NT2/D1 (cell line): ENCODE data around the gene SUGP2.
"Not testable (repeated sequence)": the region's sequence is repeated elsewhere in the genome, so short reads cannot be mapped to it uniquely, and the experiment has no call there.

Source experiments
- DNase-seq: peaks from one replicate; pipeline ENCODE4 v3.0.0-alpha.2; 2011; ENCODE audit warnings: low read depth, low spot score
- H3K27me3 ChIP-seq: 2 replicates; pipeline ENCODE4 v1.6.0; 2011; ENCODE audit warnings: mild to moderate bottlenecking; ENCODE audit not compliant: insufficient read length, insufficient read depth
- H3K36me3 ChIP-seq: 2 replicates; pipeline ENCODE4 v1.6.1; 2011; ENCODE audit warnings: mild to moderate bottlenecking, low read length, mixed read lengths; ENCODE audit not compliant: insufficient read depth, insufficient read length
- H3K4me1 ChIP-seq: 2 replicates; pipeline ENCODE4 v1.5.1; 2011; ENCODE audit not compliant: insufficient read depth, insufficient read length
- H3K4me3 ChIP-seq: 2 replicates; pipeline ENCODE4 v1.5.1; 2011; ENCODE audit warnings: low read depth; ENCODE audit not compliant: insufficient read length
- H3K9ac ChIP-seq: 2 replicates; pipeline ENCODE4 v1.6.0; 2011; ENCODE audit warnings: low read depth; ENCODE audit not compliant: insufficient read length
- H3K9me3 ChIP-seq: 2 replicates; pipeline ENCODE4 v1.5.1; 2011; ENCODE audit warnings: mild to moderate bottlenecking, low read length; ENCODE audit not compliant: insufficient read depth
- SUZ12 ChIP-seq: IDR thresholded peaks from 2 replicates; pipeline ENCODE4 v1.6.1; 2011; ENCODE audit not compliant: insufficient read length, insufficient read depth; ENCODE audit errors: extremely low read depth
- YY1 ChIP-seq: IDR thresholded peaks from 2 replicates; pipeline ENCODE4 v1.6.1; 2011; ENCODE audit not compliant: insufficient read length, insufficient read depth
- ZNF274 ChIP-seq: IDR thresholded peaks from 2 replicates; pipeline ENCODE4 v1.6.1; 2011; ENCODE audit warnings: mild to moderate bottlenecking, low read depth, low read length

Gene SUGP2

GRCh38 chr19:19026299-19026971, 6.9 kb downstream of the SUGP2 start:
- Histone ChIP-seq H3K27me3 (no peaks in the 10 kb centered on the region), H3K9ac (no peak overlapping the region), H3K4me3 (no peak overlapping the region), H3K9me3 (no peaks in the 10 kb centered on the region), H3K36me3 (peaks cover 88% of the 10 kb centered on the region), H3K4me1 (no peaks in the 10 kb centered on the region)
- TF ChIP-seq ZNF274 (no peak), SUZ12 (no peak), YY1 (no peak)
- no peak for DNase-seq

- H3K36me3 ChIP-seq: peaks cover 85% of the 10 kb centered on the region
- no peaks in the 10 kb centered on the region for H3K9me3 ChIP-seq
- no peak for DNase-seq
- no peak overlapping the region for H3K4me3 ChIP-seq
- no peaks in the 10 kb centered on the region for H3K27me3 ChIP-seq
- no peaks in the 10 kb centered on the region for H3K4me1 ChIP-seq
- H3K9ac ChIP-seq: no peak overlapping the region
- TF ChIP-seq ZNF274 (no peak), YY1 (no peak), SUZ12 (no peak)
Observed at GRCh38 chr19:19025861-19026260, 7.5 kb downstream of the SUGP2 start.

GRCh38 chr19:19023376-19023775, 9.9 kb downstream of the SUGP2 start:
- H3K4me3 ChIP-seq, H3K9me3 ChIP-seq: not testable (repeated sequence)
- H3K36me3 ChIP-seq: peaks cover 84% of the 10 kb centered on the region

GRCh38 chr19:19022380-19022961, 10.8 kb downstream of the SUGP2 start:
- no peak for DNase-seq
- no peaks in the 10 kb centered on the region for H3K27me3 ChIP-seq
- peaks cover 85% of the 10 kb centered on the region for H3K36me3 ChIP-seq
- TF ChIP-seq YY1 (no peak), SUZ12 (no peak), ZNF274 (no peak)
- no peak overlapping the region for H3K4me3 ChIP-seq
- H3K4me1 ChIP-seq: no peaks in the 10 kb centered on the region
- H3K9ac ChIP-seq: no peak overlapping the region
- no peaks in the 10 kb centered on the region for H3K9me3 ChIP-seq

More at GRCh38 chr19:19023376-19023775, 9.9 kb downstream of the SUGP2 start:
- not testable (repeated sequence) for H3K9ac ChIP-seq, H3K4me1 ChIP-seq, H3K27me3 ChIP-seq, DNase-seq

GRCh38 chr19:19021115-19021514, 12.2 kb downstream of the SUGP2 start:
- Histone ChIP-seq H3K4me3 (no peak overlapping the region), H3K36me3 (peaks cover 85% of the 10 kb centered on the region), H3K9me3 (no peaks in the 10 kb centered on the region), H3K4me1 (no peaks in the 10 kb centered on the region), H3K27me3 (no peaks in the 10 kb centered on the region), H3K9ac (no peak overlapping the region)
- TF ChIP-seq ZNF274 (no peak), YY1 (no peak), SUZ12 (no peak)
- DNase-seq: no peak

GRCh38 chr19:19010551-19010950, 22.8 kb downstream of the SUGP2 start:
- Histone ChIP-seq H3K9me3 (no peaks in the 10 kb centered on the region), H3K36me3 (peaks cover 89% of the 10 kb centered on the region), H3K4me1 (no peaks in the 10 kb centered on the region), H3K27me3 (no peaks in the 10 kb centered on the region), H3K9ac (no peak overlapping the region), H3K4me3 (no peak overlapping the region)
- DNase-seq: no peak
- TF ChIP-seq YY1 (no peak), ZNF274 (no peak), SUZ12 (no peak)

- Histone ChIP-seq H3K27me3 (no peaks in the 10 kb centered on the region), H3K9ac (no peak overlapping the region), H3K4me3 (no peak overlapping the region), H3K36me3 (peaks cover 90% of the 10 kb centered on the region), H3K4me1 (no peaks in the 10 kb centered on the region), H3K9me3 (no peaks in the 10 kb centered on the region)
- DNase-seq: no peak
- TF ChIP-seq ZNF274 (no peak), SUZ12 (no peak), YY1 (no peak)
Observed at GRCh38 chr19:19009951-19010350, 23.4 kb downstream of the SUGP2 start.
